ENCODE results near the gene MED4.

GRCh38 chr13:48132961-48133360 is 38.1 kb upstream of the MED4 start:
- TF ChIP-seq CHD1 (IDR thresholded peaks at IDR 0.05; ENCODE audit: low read depth, low read length) = no peak
- no peak for TF ChIP-seq EGR1 (IDR thresholded peaks at IDR 0.05; ENCODE audit: borderline replicate concordance, low read depth, low read length)
- TF ChIP-seq JUN (IDR thresholded peaks at IDR 0.05; ENCODE audit: low read depth, low read length) = no peak
- TF ChIP-seq EZH2 (IDR thresholded peaks at IDR 0.05; ENCODE audit: low read depth, low read length, severe bottlenecking) = no peak
